Activated naive CD8-positive, alpha-beta T cell (primary cell): ENCODE data around the gene TEX29.
A peak's percentile ranks its signal among the peaks of the same experiment; 100 is the strongest.

Source experiments
- H3K27ac Mint-ChIP-seq: one replicate; pipeline ENCODE4 v1.8.0; 2021; ENCODE audit warnings: mixed read lengths
- H3K27me3 Mint-ChIP-seq: one replicate; pipeline ENCODE4 v1.8.0; 2021; ENCODE audit warnings: mixed read lengths
- H3K36me3 Mint-ChIP-seq: one replicate; pipeline ENCODE4 v1.8.0; 2021; ENCODE audit warnings: mixed read lengths
- H3K4me1 Mint-ChIP-seq: one replicate; pipeline ENCODE4 v1.8.0; 2021; ENCODE audit warnings: low read depth, mixed read lengths
- H3K4me3 Mint-ChIP-seq: one replicate; pipeline ENCODE4 v1.8.0; 2021; ENCODE audit warnings: mild to moderate bottlenecking, mixed read lengths
- H3K9me3 Mint-ChIP-seq: one replicate; pipeline ENCODE4 v1.8.0; 2021; ENCODE audit warnings: low read depth, mixed read lengths

TEX29 gene

GRCh38 chr13:111283991-111284390, 36.5 kb upstream of the TEX29 start:
- H3K27ac Mint-ChIP-seq, result peak overlapping the region; percentile 47

GRCh38 chr13:111284565-111284964, 35.9 kb upstream of the TEX29 start:
- Mint-ChIP-seq H3K4me3 (no peak overlapping the region), H3K27ac (no peak overlapping the region), H3K36me3 (peaks cover 16% of the 10 kb centered on the region), H3K9me3 (no peaks in the 10 kb centered on the region), H3K27me3 (no peaks in the 10 kb centered on the region), H3K4me1 (no peaks in the 10 kb centered on the region)

More at GRCh38 chr13:111283991-111284390, 36.5 kb upstream of the TEX29 start:
- Mint-ChIP-seq H3K36me3 (peaks cover 12% of the 10 kb centered on the region), H3K4me3 (no peak overlapping the region), H3K4me1 (no peaks in the 10 kb centered on the region), H3K9me3 (no peaks in the 10 kb centered on the region), H3K27me3 (no peaks in the 10 kb centered on the region)

GRCh38 chr13:111286162-111286561, 34.3 kb upstream of the TEX29 start:
- Mint-ChIP-seq H3K4me1 (no peaks in the 10 kb centered on the region), H3K36me3 (peaks cover 18% of the 10 kb centered on the region), H3K27me3 (no peaks in the 10 kb centered on the region), H3K4me3 (no peak overlapping the region), H3K27ac (peak overlapping the region; percentile 16), H3K9me3 (no peaks in the 10 kb centered on the region)

- no peaks in the 10 kb centered on the region for H3K27me3 Mint-ChIP-seq
- H3K9me3 Mint-ChIP-seq, result no peaks in the 10 kb centered on the region
- H3K36me3 Mint-ChIP-seq, result peaks cover 16% of the 10 kb centered on the region
- no peak overlapping the region for H3K4me3 Mint-ChIP-seq
- no peaks in the 10 kb centered on the region for H3K4me1 Mint-ChIP-seq
- no peak overlapping the region for H3K27ac Mint-ChIP-seq
Observed at GRCh38 chr13:111286749-111287148, 33.7 kb upstream of the TEX29 start.

DNA sequence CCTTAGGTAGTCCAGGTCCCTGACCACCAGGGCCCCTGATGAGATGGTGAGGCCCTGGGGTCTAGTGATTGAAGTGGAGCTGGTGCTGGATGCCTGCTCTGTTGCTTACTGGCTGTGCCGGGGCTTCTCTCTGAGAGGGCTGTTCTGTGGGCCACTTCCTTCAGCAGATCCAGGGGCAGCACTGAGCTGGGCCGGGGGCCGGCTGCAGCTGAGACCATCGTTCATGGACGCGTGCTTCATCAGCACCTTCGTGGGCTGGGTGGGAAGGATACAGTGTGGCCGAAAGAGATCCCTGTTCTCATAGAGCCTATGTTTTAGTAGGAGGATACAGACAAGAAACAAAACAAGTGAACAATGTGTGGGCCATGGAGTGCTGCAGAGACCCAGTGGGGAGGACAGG, 33.2 kb upstream of the TEX29 start:
- Mint-ChIP-seq H3K27ac (no peak overlapping the region), H3K4me1 (no peaks in the 10 kb centered on the region), H3K4me3 (no peak overlapping the region), H3K9me3 (no peaks in the 10 kb centered on the region), H3K36me3 (peaks cover 16% of the 10 kb centered on the region), H3K27me3 (no peaks in the 10 kb centered on the region)

- H3K9me3 Mint-ChIP-seq, result no peaks in the 10 kb centered on the region
- H3K4me1 Mint-ChIP-seq, result no peaks in the 10 kb centered on the region
- H3K27ac Mint-ChIP-seq, result no peak overlapping the region
- no peak overlapping the region for H3K4me3 Mint-ChIP-seq
- H3K27me3 Mint-ChIP-seq, result no peaks in the 10 kb centered on the region
- peaks cover 16% of the 10 kb centered on the region for H3K36me3 Mint-ChIP-seq
Observed at GRCh38 chr13:111288276-111288675, 32.2 kb upstream of the TEX29 start.

DNA sequence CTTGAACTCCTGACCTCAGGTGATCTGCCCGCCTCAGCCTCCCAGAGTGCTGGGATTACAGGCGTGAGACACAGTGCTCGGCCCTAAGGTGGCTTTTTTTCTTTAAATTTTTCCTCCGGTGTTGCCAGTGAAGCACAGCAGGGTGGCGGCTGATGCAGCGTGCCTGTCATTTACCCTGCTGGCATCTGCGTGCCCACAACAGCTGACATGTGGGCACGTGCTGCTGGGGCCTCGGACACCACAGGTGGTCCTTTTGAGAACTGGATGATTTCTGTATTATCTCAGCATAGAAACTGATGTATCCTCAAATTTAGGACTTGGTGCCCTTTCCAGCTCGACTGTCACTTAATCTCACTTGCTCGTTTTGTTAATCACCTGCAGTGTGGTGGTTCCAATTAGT, 31.2 kb upstream of the TEX29 start:
- Mint-ChIP-seq H3K4me1 (no peaks in the 10 kb centered on the region), H3K36me3 (peaks cover 11% of the 10 kb centered on the region), H3K27ac (no peak overlapping the region), H3K27me3 (no peaks in the 10 kb centered on the region), H3K9me3 (no peaks in the 10 kb centered on the region), H3K4me3 (no peak overlapping the region)

DNA sequence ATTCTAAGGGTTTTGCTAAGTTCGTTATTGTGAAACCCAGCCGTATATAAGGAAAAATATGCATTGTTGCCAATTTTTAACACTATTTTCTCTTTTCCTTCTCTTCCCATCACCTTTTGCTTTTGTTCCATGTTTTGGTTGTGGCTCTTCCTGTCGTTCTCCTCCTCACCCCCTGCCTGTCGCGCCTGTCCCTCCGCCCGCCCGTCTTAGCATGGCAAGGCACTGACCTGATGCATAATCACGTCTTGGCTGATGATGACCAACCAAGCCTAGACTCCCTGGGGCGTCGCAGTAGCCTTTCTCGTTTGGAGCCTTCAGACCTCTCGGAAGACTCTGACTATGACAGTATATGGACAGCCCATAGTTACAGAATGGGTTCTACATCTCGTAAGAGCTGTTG, 28.5 kb upstream of the TEX29 start:
- Mint-ChIP-seq H3K27ac (no peak overlapping the region), H3K9me3 (no peaks in the 10 kb centered on the region), H3K4me3 (no peak overlapping the region), H3K4me1 (peaks cover 5% of the 10 kb centered on the region), H3K36me3 (peaks cover 12% of the 10 kb centered on the region), H3K27me3 (no peaks in the 10 kb centered on the region)

- H3K27me3 Mint-ChIP-seq, result no peaks in the 10 kb centered on the region
- H3K36me3 Mint-ChIP-seq, result peaks cover 9% of the 10 kb centered on the region
- H3K27ac Mint-ChIP-seq, result no peak overlapping the region
- H3K4me3 Mint-ChIP-seq, result no peak overlapping the region
- H3K4me1 Mint-ChIP-seq, result peaks cover 5% of the 10 kb centered on the region
- H3K9me3 Mint-ChIP-seq, result no peaks in the 10 kb centered on the region
Observed at GRCh38 chr13:111292710-111293485, 27.5 kb upstream of the TEX29 start.

DNA sequence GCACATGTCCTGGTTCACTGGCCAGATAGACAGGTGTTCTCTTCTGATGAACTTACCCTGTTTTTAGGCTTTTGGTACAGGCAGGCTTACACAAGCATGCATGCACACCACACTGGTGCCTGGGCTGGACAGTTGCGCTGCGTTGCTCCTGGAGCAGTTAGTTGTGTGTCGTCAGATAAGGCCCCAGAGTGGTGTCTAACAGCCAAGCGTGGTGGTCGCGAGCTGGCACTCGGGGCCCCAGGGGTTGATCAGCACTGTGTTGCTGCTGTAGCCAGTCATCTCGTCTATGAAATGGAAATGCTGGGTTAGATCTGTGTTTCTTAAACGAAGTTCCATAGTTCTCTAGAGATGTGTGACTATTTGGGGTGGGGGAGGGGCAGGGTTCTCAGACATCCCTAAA, 24.6 kb upstream of the TEX29 start:
- Mint-ChIP-seq H3K4me1 (peaks cover 5% of the 10 kb centered on the region), H3K27ac (no peak overlapping the region), H3K4me3 (no peak overlapping the region), H3K36me3 (peaks cover 8% of the 10 kb centered on the region), H3K9me3 (no peaks in the 10 kb centered on the region), H3K27me3 (no peaks in the 10 kb centered on the region)

DNA sequence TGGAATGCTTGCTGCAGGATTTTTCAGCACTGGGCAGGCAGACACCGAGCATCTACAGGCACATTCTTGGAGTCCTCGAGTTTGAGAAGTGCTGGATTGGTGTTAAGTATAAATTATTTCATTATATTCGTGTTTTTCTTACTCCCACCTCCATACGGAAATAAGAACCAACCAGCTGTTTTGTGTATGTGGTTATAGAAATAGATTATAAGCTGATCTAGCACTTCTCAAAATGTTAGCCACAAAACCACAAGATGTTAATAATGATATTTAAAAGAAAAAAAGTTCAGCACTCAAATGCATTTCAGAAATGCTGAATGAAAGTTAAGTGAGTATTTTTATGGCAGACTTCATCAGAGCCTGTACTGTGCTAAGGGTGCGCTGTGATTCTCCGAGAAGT, 24.0 kb upstream of the TEX29 start:
- Mint-ChIP-seq H3K36me3 (peaks cover 8% of the 10 kb centered on the region), H3K27me3 (no peaks in the 10 kb centered on the region), H3K27ac (no peak overlapping the region), H3K9me3 (no peaks in the 10 kb centered on the region), H3K4me1 (peaks cover 5% of the 10 kb centered on the region), H3K4me3 (no peak overlapping the region)

GRCh38 chr13:111298214-111298975, 22.0 kb upstream of the TEX29 start:
- H3K9me3 Mint-ChIP-seq, result no peaks in the 10 kb centered on the region
- no peaks in the 10 kb centered on the region for H3K27me3 Mint-ChIP-seq
- peaks cover 5% of the 10 kb centered on the region for H3K4me1 Mint-ChIP-seq
- no peak overlapping the region for H3K4me3 Mint-ChIP-seq
- H3K27ac Mint-ChIP-seq, result no peak overlapping the region
- H3K36me3 Mint-ChIP-seq, result peaks cover 14% of the 10 kb centered on the region

GRCh38 chr13:111302045-111302726, 18.3 kb upstream of the TEX29 start:
- no peak overlapping the region for H3K4me3 Mint-ChIP-seq
- peaks cover 40% of the 10 kb centered on the region for H3K36me3 Mint-ChIP-seq
- no peaks in the 10 kb centered on the region for H3K27me3 Mint-ChIP-seq
- peaks cover 4% of the 10 kb centered on the region for H3K9me3 Mint-ChIP-seq
- H3K4me1 Mint-ChIP-seq, result peaks cover 2% of the 10 kb centered on the region
- H3K27ac Mint-ChIP-seq, result no peak overlapping the region

DNA sequence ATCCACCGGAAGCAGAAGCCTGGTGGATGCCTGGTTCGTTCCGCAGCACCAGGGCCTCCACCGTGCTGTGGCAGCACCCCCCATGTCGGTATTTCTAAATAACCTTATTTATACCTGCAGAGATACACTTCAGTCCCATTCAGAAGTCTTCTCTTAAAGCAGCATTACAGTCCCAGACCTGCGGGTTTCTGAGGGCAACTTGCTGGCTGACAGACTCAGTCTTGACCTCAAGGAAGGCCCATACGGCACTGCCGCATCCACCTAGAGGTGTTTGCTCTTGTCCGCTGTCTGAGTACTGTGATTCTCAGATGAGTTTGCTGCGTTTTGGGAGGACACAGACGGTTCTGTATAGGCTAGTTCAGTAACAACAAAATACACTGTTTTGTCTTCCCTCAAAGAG, 16.9 kb upstream of the TEX29 start:
- Mint-ChIP-seq H3K27me3 (no peaks in the 10 kb centered on the region), H3K4me1 (peaks cover 2% of the 10 kb centered on the region), H3K4me3 (no peak overlapping the region), H3K9me3 (peaks cover 4% of the 10 kb centered on the region), H3K27ac (no peak overlapping the region), H3K36me3 (peaks cover 40% of the 10 kb centered on the region)

GRCh38 chr13:111304041-111304544, 16.3 kb upstream of the TEX29 start:
- no peak overlapping the region for H3K4me3 Mint-ChIP-seq
- H3K4me1 Mint-ChIP-seq, result peaks cover 2% of the 10 kb centered on the region
- no peak overlapping the region for H3K27ac Mint-ChIP-seq
- H3K27me3 Mint-ChIP-seq, result no peaks in the 10 kb centered on the region
- H3K9me3 Mint-ChIP-seq, result peaks cover 4% of the 10 kb centered on the region
- peaks cover 42% of the 10 kb centered on the region for H3K36me3 Mint-ChIP-seq
